Eye (tissue), 1 donor: ENCODE data around the gene DIRAS1.

Experiments used
- DNase-seq: peaks from one replicate; pipeline ENCODE4 v3.0.0-alpha.2; 2015

Gene DIRAS1, protein sequence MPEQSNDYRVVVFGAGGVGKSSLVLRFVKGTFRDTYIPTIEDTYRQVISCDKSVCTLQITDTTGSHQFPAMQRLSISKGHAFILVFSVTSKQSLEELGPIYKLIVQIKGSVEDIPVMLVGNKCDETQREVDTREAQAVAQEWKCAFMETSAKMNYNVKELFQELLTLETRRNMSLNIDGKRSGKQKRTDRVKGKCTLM

DNA sequence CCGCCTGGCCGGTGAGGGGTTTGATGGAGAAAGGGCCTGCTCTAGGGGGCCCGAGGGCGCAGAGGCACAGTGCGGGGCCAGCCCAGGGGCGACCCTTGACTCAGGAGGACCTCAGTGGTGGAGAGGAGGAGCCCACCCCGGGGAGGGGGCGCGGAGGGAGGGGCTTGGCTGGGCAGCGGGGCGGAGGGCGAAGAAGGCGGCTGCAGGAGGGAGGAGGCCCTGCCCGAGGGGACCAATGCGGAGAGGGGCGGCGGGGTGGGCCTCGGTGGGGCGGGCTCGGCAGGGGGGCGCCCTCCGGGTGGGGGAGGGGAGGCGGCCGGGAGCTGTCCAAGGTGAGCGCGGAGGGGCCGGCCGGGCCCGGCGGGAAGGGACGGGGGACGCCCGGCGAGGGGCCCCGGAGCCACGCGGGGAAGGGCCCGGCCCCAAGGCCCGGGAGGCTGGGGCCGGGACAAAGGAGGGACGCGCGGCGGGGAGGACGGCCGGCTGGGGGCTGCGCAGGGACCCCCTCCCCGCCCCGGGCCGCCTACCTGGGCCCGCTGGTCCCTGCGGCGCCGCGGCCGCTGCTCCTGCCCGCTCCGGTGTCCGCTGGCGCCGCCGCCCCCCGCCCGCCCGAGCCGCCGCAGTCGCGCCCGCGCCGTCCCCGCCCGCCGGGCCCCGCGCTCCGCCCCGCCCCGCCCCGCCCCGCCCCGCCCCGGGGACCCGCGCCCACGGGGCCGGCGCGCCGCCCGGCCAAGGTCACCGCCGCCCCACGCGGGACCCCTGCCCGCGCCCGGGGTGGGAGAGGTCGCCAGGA lies at the start of gene DIRAS1:
DIRAS1 (minus strand) TSS at position 596 of the 793 bp plus-strand sequence. CDS start 3,566 bp downstream, outside the sequence.
- peak; percentile 64 for DNase-seq

DNA sequence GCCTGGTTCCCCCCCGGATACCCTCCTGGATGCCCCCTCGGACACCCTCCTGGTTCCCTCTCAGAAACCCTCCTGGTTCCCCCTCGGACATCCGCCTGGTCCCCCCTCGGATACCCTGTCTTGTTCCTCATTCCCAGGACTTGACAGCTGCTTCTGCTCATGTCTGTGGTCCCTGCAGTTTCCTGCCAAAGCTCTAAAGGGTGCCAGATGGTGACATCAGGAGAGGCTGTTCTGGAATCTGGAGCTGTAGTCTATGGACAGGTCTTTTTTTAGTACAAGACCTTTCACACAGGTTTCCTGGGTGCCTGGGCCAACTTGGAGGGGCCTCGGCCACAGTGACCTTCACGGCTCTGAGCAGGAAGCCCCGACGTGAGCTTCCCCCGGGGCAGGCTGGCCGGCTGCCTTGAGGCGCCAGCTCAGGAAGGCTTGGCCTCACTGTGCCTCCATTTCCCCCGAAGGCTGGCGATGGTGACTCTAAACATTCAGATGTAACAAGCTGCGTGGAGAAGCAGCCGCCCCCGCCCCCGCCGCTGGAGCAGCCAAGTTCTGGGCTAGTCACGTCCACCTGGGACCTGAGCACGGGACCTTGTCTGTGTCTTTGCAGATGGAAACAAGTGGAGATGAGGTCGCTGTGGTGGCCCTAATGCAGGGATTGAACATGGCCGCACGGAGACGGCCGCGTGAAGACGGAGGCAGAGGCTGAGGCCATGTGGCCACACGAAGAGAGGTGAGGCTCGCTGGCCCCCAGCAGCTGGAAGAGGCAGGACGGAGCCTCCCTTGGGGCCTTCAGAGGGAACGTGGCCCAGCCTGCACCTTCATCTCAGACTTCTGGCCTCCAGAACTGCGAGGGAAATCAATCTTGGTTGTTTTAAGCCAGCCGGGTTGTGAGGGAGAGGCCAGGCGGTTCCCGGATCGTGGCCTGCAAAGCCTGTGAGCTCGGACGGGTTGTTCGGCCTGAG lies 49.2 kb upstream of the DIRAS1 start:
- no peak for DNase-seq

DNA sequence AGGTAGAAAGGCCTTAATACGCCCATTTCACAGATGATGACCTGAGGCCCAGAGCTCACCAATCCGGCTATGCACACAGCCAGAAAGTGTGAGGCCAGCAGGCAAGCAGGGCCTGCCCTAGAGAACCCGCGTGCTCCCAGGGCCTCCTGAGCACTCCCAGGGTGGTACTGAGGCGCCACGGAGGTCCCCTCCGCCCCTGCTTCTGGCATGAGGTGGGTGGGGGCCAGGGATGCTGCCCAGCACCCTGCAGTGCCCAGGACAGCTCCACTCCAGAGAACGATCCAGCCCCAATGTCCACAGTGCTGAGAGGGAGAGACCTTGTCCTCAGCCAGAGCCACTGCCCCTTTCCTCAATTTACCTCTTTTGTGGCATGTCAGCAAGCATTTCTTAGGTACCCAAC lies 48.0 kb upstream of the DIRAS1 start:
- DNase-seq: no peak

DNA sequence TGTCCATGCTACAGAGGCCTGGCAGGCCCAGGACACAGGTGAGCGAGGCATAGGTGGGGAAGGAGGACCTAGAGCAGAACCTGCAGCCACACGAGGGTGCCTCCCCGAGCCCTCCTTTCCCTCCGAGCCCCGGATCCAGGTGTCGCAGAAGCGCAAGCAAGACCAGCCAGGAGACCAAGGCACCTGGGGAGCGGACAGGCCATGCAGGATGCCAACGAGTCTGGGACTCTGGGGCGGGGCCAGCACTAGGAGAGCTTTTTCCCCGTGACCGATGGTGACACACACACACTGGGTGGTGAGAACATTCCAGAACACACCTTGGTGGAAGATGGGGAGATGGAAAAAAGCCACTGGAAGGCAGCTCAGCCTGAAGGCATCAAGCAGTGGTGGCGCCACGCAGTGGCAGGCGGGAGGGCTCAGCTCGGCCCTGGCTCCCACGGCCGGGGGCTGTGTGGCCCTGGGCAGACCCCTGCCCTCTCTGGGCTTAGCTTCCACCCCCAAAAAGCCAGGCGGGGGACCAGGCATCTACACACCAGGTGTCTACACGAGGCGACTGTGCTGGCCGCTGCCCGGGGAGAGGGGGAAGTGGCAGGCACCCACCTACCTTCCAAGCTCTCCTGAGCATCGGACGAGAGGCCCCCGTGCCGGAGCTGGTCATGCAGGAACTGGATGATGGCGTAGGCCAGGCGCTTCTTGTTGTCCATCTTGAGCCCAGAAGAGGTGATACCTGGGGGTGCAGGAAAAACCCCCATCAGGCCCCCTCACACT lies 47.4 kb upstream of the DIRAS1 start:
- no peak for DNase-seq

DNA sequence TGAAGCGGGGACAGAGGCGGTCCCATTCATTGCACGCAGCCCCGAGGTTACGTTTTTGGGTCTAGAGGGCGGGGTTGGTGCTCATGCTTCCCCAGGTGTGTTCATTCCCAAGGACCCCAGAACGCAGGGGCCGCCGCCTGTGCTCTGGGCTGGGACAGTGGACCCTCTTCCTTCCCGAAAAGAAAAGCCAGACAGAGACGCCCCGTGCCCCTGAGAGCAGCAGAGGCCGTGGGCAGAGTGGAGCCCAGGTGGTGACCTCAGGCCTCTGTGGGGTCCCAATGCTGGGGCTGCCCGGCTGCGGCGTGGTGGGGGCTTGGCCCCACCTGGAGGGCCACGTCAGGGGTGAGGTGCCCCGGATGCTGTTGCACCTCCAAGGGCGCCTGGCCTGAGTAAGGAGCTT lies 46.5 kb upstream of the DIRAS1 start:
- no peak for DNase-seq

DNA sequence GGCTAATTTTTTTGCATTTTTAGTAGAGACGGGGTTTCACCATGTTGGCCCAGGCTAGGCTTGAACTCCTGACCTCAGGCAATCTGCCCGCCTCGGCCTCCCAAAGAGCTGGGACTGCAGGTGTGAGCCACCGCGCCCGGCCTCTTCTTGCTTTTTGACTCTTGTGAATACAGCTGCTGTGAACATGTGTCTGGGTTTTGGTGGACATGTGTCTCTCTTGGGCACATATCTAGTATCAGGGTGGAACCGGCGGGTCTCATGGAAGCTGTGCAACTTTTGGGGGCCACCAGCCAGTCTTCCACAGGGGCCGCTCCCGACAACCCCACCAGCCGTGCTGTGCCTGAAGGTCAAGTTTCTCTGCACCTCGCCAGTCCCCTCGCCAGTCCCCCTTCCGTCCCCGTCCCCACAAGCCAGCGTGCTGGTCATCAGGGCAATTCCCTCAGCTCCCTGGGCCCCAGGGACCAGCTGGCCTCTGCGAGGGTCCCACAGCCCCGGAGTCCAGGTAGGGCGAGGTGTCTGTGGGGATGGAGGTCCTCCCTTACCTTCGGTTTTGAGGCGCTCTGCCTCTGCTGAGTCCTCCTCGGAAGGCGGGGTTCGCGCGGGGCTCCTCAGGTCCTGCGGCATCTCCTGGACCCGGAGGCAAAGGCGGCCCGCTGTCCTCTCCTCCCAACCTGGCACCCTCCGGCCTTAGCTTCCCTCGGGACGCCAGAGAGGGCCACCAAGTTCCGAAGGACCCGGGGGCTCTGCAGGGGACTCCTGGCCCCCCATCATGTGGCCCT lies 45.6 kb upstream of the DIRAS1 start:
- no peak for DNase-seq

DNA sequence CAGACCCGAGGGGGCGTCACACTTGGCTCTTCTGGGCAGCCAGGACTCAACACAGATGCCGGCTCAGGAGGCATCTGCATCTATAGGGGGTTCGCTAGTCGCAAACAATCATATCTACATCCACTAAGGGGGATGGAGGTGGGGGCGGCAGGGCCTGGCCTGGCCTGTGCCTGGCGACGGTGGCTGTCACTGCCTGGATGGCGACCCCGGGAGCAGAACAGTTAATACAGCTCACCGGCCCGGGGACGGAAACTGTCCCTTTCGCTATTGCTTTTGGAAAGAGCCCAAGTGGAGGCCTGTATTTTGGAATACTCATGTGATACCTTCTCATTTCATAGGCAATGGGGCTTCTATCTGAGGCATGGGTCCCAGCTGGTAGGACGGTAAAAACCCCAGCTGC lies 44.2 kb upstream of the DIRAS1 start:
- no peak for DNase-seq

DNA sequence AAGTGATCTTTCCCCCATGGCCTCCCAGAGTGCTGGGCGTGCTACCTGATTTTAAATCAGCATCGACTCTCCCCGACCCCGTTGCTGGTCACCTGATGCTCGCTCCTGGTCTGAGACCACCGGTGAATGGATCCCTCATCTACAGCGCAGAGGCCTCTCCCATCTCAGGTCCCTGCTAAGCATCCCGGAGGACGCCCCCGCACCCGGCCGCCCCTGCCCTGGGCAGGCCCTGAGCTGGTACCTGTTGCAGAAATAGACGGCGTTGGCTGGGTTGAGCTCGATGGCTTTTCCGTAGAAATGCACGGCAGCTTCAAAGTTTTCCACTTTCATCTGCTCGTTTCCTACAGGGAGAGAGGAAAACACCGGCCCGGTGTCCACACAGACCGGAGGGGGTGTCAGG lies 43.8 kb upstream of the DIRAS1 start:
- DNase-seq: no peak

DNA sequence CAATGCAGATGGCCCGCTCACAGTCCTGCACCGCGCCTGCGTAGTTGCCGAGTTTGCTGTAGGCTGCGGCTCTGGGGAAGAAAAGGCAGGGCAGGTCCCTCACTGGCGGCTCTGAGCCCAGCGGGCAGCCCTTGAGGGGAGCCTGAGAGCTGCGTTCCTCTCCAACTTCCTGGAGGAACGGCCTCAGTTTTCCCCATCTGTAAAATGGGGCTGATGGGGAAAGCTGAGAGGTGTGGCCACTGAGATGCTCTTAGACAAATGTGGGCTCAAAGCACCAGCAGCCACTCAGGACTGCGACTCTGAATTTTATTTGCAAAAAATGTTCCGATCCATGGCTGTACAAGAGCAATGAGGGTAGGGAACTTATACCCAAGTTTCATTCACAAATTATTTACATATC lies 42.5 kb upstream of the DIRAS1 start:
- no peak for DNase-seq

DNA sequence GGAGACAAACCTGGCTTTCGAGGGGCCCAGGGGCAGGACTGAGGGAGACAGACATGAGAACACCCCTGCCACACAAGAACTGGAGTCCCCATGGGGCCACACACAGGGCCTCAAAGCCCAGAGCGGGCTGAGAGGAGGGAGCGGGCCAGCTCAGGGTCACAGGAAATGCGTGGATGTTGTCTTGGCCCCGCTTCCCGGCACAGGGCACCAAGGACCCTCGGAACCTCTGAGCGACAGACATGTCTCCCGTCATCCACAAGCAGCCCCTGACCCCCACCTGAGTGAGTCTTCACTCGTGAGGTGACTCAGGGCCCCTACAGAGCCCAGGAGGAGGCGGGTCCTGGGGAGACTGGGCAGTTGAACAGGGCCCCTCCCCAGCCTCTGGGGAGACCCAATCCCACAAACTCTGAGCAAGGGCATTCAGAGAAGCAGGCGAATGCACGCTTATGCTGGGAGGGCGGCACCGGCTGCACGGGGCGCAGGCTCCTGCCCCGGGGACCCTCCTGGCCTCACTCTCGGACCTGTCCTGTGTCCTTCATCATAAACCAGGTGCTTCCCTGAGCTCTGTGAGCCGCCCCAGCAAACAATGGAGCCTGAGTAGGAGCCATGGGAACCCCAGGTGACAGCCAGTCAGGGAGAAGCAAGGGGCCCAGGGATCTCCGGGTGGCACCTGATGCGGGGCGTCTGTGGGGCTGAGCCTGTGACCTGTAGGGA lies 41.8 kb upstream of the DIRAS1 start:
- DNase-seq: no peak

DNA sequence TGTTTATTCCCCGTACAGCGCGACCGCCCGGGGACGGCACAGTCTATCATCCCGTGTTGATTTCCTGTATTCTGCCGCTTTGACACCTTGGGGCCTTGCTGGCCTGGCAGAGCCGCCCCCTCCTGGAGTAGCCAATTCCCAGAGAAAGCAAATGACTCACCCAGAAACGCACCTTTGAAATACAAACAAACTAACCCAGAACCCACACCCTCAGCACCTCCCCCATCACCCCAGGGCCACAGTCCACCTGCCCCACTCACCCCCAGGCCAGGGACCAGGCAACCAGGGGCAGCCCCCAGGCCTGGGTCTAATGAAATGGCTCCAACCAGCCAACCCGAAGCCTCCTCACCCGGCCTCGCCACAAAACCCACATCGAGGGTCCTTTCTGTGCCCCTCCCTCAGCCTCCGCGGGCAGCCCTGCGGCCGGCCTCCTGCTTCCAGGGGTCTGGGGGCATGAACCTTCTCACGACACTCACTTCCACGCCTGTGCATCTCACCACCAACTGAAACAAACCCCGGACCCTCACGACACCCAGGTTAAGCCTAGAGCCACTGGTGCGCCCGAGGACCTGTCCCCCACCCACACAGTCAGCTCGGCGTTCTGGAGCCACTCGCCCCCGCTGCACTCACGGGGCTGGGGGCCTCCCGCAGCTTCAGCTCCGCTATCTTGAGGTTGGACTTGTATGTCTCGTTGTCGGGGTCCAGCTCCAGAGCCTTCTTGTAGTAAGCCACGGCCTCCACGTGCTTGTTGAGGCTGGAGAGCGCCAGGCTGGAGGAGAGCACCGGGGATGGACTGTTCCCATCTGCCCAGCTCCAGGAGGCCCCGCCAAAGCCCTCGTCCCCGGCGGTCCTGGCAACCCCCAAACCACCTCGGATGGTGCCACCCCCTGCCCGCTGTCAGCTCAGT lies 41.0 kb upstream of the DIRAS1 start:
- DNase-seq: no peak

DNA sequence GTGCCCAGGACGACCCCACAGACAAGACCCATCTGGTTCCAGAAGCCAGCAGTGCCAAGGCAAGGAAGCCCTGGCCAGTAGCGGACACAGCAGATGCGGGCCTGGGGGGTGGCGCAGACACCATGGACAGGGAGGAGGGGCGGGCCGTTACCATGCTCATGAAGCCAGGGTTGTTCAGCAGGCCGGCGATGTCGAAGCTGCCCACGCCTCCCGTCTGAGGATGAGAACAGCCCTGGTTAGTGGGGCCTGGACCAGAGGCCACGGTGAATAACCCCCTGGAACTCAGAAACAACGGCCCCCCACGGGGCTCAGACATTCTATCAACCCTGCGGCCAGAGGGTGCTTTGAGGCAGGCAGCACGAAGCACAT lies 40.1 kb upstream of the DIRAS1 start:
- no peak for DNase-seq

DNA sequence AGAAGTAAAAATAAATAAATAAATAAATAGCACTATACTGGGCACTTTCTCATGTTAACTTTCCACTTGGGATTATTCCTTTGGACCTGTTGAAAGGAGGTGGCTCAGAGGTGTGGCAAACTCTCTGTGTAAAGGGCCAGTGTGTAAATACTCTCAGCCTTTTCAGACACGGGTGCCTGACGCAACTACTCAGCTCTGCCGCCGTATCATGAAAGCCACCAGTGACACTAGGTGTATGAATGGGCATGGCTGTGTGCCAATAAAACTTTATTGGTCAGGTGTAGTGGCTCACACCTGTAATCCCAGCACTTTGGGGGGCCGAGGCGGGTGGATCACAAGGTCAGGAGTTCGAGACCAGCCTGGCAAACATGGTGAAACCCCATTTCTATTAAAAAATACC lies 38.8 kb upstream of the DIRAS1 start:
- no peak for DNase-seq

DNA sequence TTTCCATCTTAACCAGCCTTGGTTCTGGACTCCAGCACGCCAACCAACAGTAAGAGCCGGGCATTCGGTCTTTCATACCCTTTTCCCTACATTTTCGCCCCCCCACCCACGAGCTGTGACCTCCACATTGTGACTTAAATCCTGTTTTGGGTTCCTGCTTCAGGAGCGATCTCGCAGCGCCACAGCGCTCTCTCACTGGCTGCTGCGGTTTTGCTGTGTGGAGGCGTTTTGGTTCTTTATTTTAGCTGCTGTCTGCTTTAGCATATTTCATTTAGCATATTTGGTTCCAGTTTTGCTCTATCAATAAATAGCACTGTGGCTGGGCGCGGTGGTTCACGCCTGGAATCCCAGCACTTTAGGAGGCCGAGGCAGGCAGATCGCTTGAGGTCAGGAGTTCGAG lies 38.2 kb upstream of the DIRAS1 start:
- no peak for DNase-seq

DNA sequence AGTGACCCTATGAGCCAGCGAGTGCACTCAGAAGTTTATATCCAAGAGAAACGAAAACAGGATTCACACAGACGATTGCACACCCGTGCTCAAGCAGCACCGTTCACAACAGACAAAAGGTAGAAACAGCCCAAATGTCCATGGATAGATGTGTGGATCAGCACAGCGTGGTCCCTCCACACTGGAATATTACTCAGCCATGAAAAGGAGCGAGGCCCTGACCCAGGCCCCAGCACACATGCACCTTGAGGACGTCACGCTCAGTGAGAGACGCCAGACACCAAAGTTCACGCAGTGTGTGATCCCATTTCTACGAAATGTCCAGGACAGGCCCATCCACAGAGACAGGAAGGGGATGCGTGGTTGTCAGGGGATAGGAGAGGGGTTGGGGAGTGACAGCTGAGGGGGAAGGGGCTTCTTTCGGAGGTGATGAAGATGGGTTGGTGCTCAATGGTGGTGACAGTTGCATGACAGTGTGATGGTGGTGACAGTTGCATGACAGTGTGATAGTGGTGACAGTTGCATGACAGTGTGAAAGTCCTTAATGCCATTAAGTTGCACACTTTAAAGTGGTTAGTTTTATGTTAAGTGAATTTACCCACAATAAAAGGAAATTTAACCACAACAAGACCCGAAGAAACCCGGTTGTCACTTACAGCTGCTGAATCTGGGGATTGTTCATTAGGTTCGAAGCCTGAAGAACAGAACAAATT lies 37.6 kb upstream of the DIRAS1 start:
- DNase-seq: no peak

DNA sequence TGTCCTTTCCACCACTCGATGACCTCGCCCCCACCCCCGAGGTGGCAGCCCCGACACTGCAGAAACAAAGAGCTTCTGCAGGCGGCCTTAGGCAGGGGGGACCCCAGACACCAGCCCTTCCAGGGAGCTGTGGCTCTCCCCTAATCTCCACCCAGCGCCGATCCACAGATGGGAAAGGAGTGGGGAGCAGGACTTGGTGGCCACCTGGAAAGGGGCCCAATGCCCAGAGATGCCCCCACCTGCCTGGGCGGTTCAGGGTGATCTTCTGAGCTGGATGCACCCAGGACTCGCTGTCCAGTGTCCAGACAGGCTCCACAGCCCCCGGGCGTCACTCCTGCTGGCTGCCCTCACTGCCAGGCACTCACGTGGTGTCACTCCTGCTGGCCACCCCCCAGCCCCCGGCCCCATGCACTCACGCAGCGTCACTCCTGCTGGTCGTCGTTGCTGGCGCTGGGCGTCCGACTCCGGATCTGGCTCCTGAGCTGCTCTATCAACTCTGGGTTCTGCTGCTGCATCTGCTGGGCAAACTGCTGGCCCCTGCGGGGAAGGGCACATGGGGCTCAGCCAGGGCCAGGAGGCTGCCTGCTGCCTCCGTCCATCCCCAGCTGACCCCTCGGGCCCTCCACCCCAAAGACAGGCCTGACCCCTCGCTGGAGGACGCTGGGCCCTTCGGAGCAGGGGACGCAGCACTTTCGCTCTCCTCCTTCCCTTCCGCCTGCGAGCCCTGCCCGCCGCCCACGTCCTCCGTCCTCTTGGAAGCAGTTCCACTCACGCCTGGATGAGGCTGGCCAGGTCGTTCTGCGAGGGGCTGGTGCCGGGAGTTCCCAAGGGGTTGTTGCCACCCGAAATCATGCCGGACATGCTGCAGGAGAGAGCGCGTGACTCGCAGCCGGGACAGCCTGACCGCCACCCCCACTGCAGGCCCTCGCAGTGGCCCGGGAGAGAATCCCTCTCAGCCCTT lies 36.0 kb upstream of the DIRAS1 start:
- no peak for DNase-seq

DNA sequence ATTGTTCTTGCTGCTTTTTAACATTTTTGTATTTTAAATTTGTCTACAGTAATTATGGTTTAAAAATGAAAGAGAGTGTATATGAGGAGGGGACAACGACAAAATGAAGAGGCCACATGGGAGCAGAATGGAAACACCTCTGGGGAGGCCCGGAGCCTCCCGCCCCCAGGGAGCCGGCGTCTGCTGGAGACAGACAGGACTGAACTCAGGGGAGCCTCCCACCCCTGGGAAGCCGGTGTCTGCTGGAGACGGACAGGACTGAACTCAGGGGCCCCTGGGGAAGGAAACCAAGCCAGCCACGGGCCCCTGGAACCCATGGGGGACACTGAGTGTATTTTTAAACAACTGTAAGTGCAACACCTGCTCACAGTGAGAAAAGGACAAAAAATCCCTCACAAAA lies 35.3 kb upstream of the DIRAS1 start:
- no peak for DNase-seq

DNA sequence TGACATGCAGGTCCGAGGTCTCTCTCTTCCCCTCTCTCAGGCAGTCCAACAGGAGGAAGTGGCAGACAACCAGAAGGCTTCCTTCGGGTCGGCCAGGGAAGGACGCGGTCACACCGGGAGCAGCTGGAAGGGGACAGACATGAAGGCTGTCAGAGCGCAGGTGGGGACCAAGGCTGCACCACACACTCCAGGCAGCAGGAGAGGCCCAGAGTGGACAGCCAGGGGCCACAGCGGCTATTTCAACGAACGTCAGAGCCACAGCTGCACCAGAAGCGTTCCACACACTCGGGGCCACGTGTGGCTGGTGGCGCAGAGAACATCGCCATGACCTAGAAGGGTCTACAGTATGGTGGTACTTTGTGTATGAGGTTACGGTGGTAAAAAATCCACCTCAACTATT lies 34.6 kb upstream of the DIRAS1 start:
- DNase-seq: no peak

DNA sequence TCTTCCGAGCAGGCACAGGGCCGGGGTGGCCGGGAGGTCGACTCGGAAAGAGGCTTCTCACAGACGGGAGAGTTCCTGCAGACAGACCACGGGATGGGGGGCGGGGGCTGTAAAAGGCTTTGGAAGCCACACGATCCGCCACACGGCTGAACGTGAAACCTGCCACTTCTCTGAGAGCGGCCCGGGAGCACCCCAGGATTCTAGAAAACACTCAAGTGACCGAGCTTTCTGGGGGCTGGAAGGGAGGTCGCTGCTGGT lies 34.2 kb upstream of the DIRAS1 start:
- DNase-seq: no peak
